ENCODE measurements around the gene PLCL2.
A peak's percentile ranks its signal among the peaks of the same experiment; 100 is the strongest.

The PLCL2 gene

GRCh38 chr3:17006132-17006852 lies 121.5 kb downstream of the PLCL2 start:
- no peak for DNase-seq
- H3K27me3 Mint-ChIP-seq, result no peaks in the 10 kb centered on the region
- peaks cover 6% of the 10 kb centered on the region for H3K9me3 Mint-ChIP-seq
- no peak overlapping the region for H3K4me3 Mint-ChIP-seq
- H3K4me1 Mint-ChIP-seq (ENCODE audit: low read depth), result peaks cover 66% of the 10 kb centered on the region
- H3K36me3 Mint-ChIP-seq (ENCODE audit: low read depth), result peaks cover 27% of the 10 kb centered on the region
- peak overlapping the region; percentile 51 for H3K27ac Mint-ChIP-seq

DNA sequence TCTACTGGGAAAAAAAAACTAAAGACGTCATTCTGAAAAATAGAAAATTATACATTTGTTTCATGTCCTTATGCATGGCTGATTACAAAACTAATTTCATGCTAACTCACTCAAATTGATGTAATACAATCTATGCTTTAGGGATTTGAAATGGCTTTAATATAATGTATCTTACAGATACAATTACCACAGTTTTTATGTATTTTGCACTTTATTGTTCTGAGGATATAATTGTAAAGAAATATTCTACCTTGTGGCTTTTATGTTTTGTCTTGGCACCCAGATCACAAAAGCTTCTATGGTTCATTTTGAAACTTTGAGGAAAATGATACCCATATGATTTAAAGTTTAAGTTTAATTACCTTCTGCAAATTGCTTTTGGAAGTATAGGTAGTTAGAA lies 122.5 kb downstream of the PLCL2 start:
- H3K4me1 Mint-ChIP-seq (ENCODE audit: low read depth), result peaks cover 66% of the 10 kb centered on the region
- no peaks in the 10 kb centered on the region for H3K9me3 Mint-ChIP-seq
- no peaks in the 10 kb centered on the region for H3K27me3 Mint-ChIP-seq
- DNase-seq, result no peak
- no peak overlapping the region for H3K27ac Mint-ChIP-seq
- no peak overlapping the region for H3K4me3 Mint-ChIP-seq
- peaks cover 30% of the 10 kb centered on the region for H3K36me3 Mint-ChIP-seq (ENCODE audit: low read depth)

GRCh38 chr3:17009826-17010225 lies 125.1 kb downstream of the PLCL2 start:
- H3K4me3 Mint-ChIP-seq, result no peak overlapping the region
- peaks cover 57% of the 10 kb centered on the region for H3K4me1 Mint-ChIP-seq (ENCODE audit: low read depth)
- H3K9me3 Mint-ChIP-seq, result no peaks in the 10 kb centered on the region
- H3K27me3 Mint-ChIP-seq, result no peaks in the 10 kb centered on the region
- DNase-seq, result no peak
- no peak overlapping the region for H3K27ac Mint-ChIP-seq
- H3K36me3 Mint-ChIP-seq (ENCODE audit: low read depth), result peaks cover 37% of the 10 kb centered on the region

GRCh38 chr3:17011728-17012338 lies 127.1 kb downstream of the PLCL2 start:
- H3K27ac Mint-ChIP-seq, result no peak overlapping the region
- H3K4me1 Mint-ChIP-seq (ENCODE audit: low read depth), result peaks cover 45% of the 10 kb centered on the region
- H3K9me3 Mint-ChIP-seq, result no peaks in the 10 kb centered on the region
- H3K27me3 Mint-ChIP-seq, result no peaks in the 10 kb centered on the region
- H3K36me3 Mint-ChIP-seq (ENCODE audit: low read depth), result peaks cover 57% of the 10 kb centered on the region
- H3K4me3 Mint-ChIP-seq, result no peak overlapping the region
- no peak for DNase-seq

GRCh38 chr3:17013050-17013449 lies 128.3 kb downstream of the PLCL2 start:
- Mint-ChIP-seq H3K27ac (peak overlapping the region; percentile 14), H3K4me1 (ENCODE audit: low read depth) (peaks cover 42% of the 10 kb centered on the region), H3K9me3 (no peaks in the 10 kb centered on the region), H3K36me3 (ENCODE audit: low read depth) (peaks cover 65% of the 10 kb centered on the region), H3K27me3 (no peaks in the 10 kb centered on the region), H3K4me3 (no peak overlapping the region)
- DNase-seq, result no peak

DNA sequence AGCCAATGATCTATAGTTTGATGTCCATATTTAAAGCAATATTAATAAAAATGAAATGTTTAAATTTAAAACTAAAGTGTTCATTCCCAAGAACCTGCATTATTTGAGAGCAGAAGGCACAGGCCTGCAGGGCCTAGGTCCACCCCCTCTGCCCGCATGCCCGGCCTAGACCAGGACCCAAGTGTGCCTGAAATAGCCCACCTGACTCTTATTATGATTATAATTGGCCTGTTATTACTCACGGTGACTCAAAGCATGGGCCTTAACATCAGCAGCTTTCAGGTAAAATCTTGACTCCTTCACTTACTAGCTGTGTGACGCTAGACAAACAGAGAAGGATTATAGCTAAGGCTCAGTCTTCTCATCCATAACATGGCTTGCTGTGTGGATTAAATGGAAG lies 128.8 kb downstream of the PLCL2 start:
- Mint-ChIP-seq H3K9me3 (no peaks in the 10 kb centered on the region), H3K4me1 (ENCODE audit: low read depth) (peaks cover 39% of the 10 kb centered on the region), H3K27me3 (no peaks in the 10 kb centered on the region), H3K4me3 (no peak overlapping the region), H3K27ac (peak overlapping the region; percentile 0), H3K36me3 (ENCODE audit: low read depth) (peaks cover 65% of the 10 kb centered on the region)
- no peak for DNase-seq

DNA sequence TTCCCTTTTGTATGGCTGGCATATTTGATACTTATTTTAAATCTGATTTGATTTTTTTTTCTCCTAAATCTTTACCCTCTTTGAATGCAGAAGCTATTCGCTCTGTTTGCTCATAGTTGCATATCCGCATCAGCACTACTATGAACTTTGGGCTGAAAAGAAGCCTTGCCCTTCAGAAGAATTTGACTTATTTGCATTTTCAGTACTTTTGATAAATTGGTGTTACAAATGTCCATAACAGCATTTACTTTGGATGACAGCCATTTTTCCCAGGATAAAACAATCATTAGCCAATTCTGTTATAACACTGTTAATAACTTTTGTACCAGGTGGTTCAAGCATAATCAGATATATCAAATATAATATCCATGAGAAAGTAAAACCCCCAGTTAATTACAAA lies 129.5 kb downstream of the PLCL2 start:
- Mint-ChIP-seq H3K36me3 (ENCODE audit: low read depth) (peaks cover 63% of the 10 kb centered on the region), H3K4me3 (no peak overlapping the region), H3K4me1 (ENCODE audit: low read depth) (peaks cover 36% of the 10 kb centered on the region), H3K27ac (no peak overlapping the region), H3K27me3 (no peaks in the 10 kb centered on the region), H3K9me3 (no peaks in the 10 kb centered on the region)
- DNase-seq, result no peak

DNA sequence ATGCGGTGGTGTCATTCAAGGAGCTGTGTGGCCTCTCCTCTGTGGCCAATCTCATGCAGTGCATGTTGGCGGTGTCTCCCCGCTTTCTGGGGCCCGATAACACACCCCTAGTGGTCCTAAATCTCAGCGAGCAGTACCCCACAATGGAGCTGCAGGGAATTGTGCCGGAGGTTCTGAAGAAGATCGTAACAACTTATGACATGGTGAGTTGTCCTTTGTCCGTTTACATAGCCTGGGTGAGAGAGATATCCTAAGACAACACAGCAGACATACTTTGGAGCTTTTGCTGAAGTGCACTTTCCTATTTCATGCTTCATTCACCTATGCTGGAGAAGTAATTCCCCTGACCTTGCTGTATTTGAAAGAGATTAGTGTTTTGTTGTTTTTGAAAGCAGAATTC lies 130.0 kb downstream of the PLCL2 start:
- Mint-ChIP-seq H3K4me1 (ENCODE audit: low read depth) (peaks cover 35% of the 10 kb centered on the region), H3K27me3 (no peaks in the 10 kb centered on the region), H3K27ac (no peak overlapping the region), H3K36me3 (ENCODE audit: low read depth) (peaks cover 59% of the 10 kb centered on the region), H3K9me3 (no peaks in the 10 kb centered on the region), H3K4me3 (no peak overlapping the region)
- no peak for DNase-seq

GRCh38 chr3:17021614-17022013 lies 136.9 kb downstream of the PLCL2 start:
- no peak overlapping the region for H3K4me3 Mint-ChIP-seq
- H3K27ac Mint-ChIP-seq, result peak overlapping the region; percentile 55

DNA sequence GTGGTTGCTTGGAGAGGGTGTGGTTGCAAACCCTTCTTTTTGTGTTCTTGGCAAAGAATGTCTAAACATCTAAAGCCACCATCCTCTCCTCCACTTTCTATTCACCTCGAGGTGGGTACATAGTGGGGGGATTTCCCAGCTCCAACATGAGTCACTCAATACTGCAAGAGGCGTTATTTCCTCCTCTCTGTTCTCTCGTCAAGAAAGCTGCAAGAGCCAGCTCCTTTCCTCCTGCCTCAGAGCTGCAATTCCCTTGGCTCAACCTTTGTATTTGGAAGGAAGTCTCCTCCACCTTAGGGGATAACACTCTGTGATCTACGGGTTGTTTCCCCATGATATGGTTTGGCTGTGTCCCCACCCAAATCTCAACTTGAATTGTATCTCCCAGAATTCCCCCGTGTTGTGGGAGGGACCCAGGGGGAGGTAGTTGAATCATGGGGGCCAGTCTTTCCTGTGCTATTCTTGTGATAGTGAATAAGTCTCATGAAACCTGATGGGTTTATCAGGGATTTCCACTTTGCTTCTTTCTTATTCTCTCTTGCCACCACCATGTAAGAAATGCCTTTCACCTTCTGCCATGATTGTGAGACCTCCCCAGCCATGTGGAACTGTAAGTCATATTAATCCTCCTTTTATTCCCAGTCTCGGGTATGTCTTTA lies 138.4 kb downstream of the PLCL2 start:
- peak overlapping the region; percentile 90 for H3K27ac Mint-ChIP-seq
- H3K4me3 Mint-ChIP-seq, result peak overlapping the region; percentile 65

More at GRCh38 chr3:17021614-17022013, 136.9 kb downstream of the PLCL2 start:
- Mint-ChIP-seq H3K27me3 (no peaks in the 10 kb centered on the region), H3K9me3 (no peaks in the 10 kb centered on the region), H3K4me1 (ENCODE audit: low read depth) (peaks cover 69% of the 10 kb centered on the region), H3K36me3 (ENCODE audit: low read depth) (peaks cover 40% of the 10 kb centered on the region)
- DNase-seq, result no peak

GRCh38 chr3:17025594-17026139 lies 140.9 kb downstream of the PLCL2 start:
- peaks cover 94% of the 10 kb centered on the region for H3K4me1 Mint-ChIP-seq (ENCODE audit: low read depth)
- no peaks in the 10 kb centered on the region for H3K27me3 Mint-ChIP-seq
- peaks cover 30% of the 10 kb centered on the region for H3K36me3 Mint-ChIP-seq (ENCODE audit: low read depth)
- no peak overlapping the region for H3K4me3 Mint-ChIP-seq
- peak overlapping the region; percentile 62 for H3K27ac Mint-ChIP-seq
- DNase-seq, result no peak
- H3K9me3 Mint-ChIP-seq, result no peaks in the 10 kb centered on the region

More for the DNA sequence above, 138.4 kb downstream of the PLCL2 start:
- Mint-ChIP-seq H3K27me3 (no peaks in the 10 kb centered on the region), H3K36me3 (ENCODE audit: low read depth) (peaks cover 30% of the 10 kb centered on the region), H3K9me3 (no peaks in the 10 kb centered on the region), H3K4me1 (ENCODE audit: low read depth) (peaks cover 74% of the 10 kb centered on the region)
- DNase-seq, result peak; percentile 61

- no peak for DNase-seq
- Mint-ChIP-seq H3K36me3 (ENCODE audit: low read depth) (peaks cover 25% of the 10 kb centered on the region), H3K9me3 (no peaks in the 10 kb centered on the region), H3K4me3 (no peak overlapping the region), H3K27ac (no peak overlapping the region), H3K4me1 (ENCODE audit: low read depth) (peaks cover 90% of the 10 kb centered on the region), H3K27me3 (no peaks in the 10 kb centered on the region)
Observed at GRCh38 chr3:17027318-17027717, 142.6 kb downstream of the PLCL2 start.

DNA sequence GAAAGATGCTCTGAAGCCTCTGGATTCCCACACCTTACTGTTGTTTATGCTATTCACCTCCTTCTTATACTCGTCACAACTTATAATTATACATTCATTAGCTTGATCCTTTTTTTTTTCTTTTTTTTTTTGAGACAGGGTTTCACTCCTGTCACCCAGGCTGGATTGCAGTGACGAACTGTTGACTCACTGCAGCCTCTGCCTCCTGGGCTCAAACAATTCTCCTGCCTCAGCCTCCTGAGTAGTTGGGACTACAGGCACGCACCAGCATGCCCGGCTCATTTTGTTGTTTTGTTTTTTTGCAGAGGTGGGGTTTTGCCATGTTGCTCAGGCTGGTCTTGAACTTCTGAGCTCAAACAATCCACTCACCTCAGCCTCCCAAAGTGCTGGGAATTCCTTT lies 143.6 kb downstream of the PLCL2 start:
- H3K4me3 Mint-ChIP-seq, result no peak overlapping the region
- H3K27me3 Mint-ChIP-seq, result no peaks in the 10 kb centered on the region
- H3K27ac Mint-ChIP-seq, result peak overlapping the region; percentile 8

GRCh38 chr3:17030438-17030837 lies 145.7 kb downstream of the PLCL2 start:
- H3K4me3 Mint-ChIP-seq, result no peak overlapping the region
- peak overlapping the region; percentile 16 for H3K27ac Mint-ChIP-seq
- no peak for DNase-seq

More for the DNA sequence above, 143.6 kb downstream of the PLCL2 start:
- Mint-ChIP-seq H3K9me3 (no peaks in the 10 kb centered on the region), H3K4me1 (ENCODE audit: low read depth) (peaks cover 89% of the 10 kb centered on the region), H3K36me3 (ENCODE audit: low read depth) (peaks cover 22% of the 10 kb centered on the region)
- no peak for DNase-seq

More at GRCh38 chr3:17030438-17030837, 145.7 kb downstream of the PLCL2 start:
- no peaks in the 10 kb centered on the region for H3K27me3 Mint-ChIP-seq
- H3K36me3 Mint-ChIP-seq (ENCODE audit: low read depth), result peaks cover 13% of the 10 kb centered on the region
- no peaks in the 10 kb centered on the region for H3K9me3 Mint-ChIP-seq
- H3K4me1 Mint-ChIP-seq (ENCODE audit: low read depth), result peaks cover 89% of the 10 kb centered on the region

All from activated T-cell treated with anti-CD3 and anti-CD28 coated beads, Interleukin-2, amount 50 U/mL, for 24 hours (primary cell).